IMR-90 (cell line): ENCODE results near the gene SNX27. TPM values are rescaled to one million over a fixed set of nuclear protein-coding genes. Genes with fewer than 3 reads are reported as not detected.
A peak's percentile ranks its signal among the peaks of the same experiment; 100 is the strongest.

Experiments
- ATAC-seq: fragments of 200-7000 bp; cut with Tn5 transposase; 2 replicates; pipeline ENCODE4 v1.9.1; 2020; ENCODE audit warnings: low read depth, mild to moderate bottlenecking, moderate library complexity
- BruUV-seq: library from RNA; stranded (reverse); fragments of 400-500 nt; replicated peaks from 2 replicates; lab custom pipeline; 2021; lab: Mats Ljungman, UMichigan
- CTCF ChIA-PET: fragments of 300-600 bp; formaldehyde crosslinking; extraction: SDS; loops from one replicate; lab custom pipeline; 2021; ENCODE audit warnings: antibody characterized with exemption; lab: Yijun Ruan, JAX
- POLR2A ChIA-PET: fragments of 300-600 bp; sonication (Branson Sonifier 250); formaldehyde crosslinking; loops from one replicate; lab custom pipeline; 2022; ENCODE audit warnings: antibody characterized with exemption; ENCODE audit not compliant: unreplicated experiment; lab: Charles Lee
- DNase-seq: peaks from one replicate; pipeline ENCODE4 v3.0.0; 2013
- H2AFZ ChIP-seq: replicated peaks from 2 replicates; pipeline ENCODE3; 2013; ENCODE audit warnings: low read length, mild to moderate bottlenecking; ENCODE audit not compliant: poor library complexity
- H2AK5ac ChIP-seq: 2 replicates; pipeline ENCODE4 v1.6.1; 2013; ENCODE audit warnings: low read depth, low read length, inconsistent platforms
- H2AK9ac ChIP-seq: replicated peaks from 2 replicates; pipeline ENCODE3; 2013; ENCODE audit warnings: mild to moderate bottlenecking, low read depth, low read length, moderate library complexity; ENCODE audit not compliant: poor library complexity
- H2BK120ac ChIP-seq: 2 replicates; pipeline ENCODE4 v1.6.1; 2013; ENCODE audit warnings: low read depth, low read length, inconsistent platforms
- H2BK15ac ChIP-seq: 3 replicates; pipeline ENCODE4 v1.6.1; 2013; ENCODE audit warnings: low read depth, low read length, inconsistent platforms
- H2BK20ac ChIP-seq: 2 replicates; pipeline ENCODE4 v1.6.1; 2013; ENCODE audit warnings: low read depth, mild to moderate bottlenecking, inconsistent platforms, low read length, moderate library complexity
- H2BK5ac ChIP-seq: 2 replicates; pipeline ENCODE4 v1.6.1; 2013; ENCODE audit warnings: mild to moderate bottlenecking, low read depth, low read length, inconsistent platforms; ENCODE audit not compliant: poor library complexity, severe bottlenecking
- H3K14ac ChIP-seq: replicated peaks from 2 replicates; pipeline ENCODE4 v1.6.1; 2013; ENCODE audit warnings: low read depth, low read length, inconsistent platforms
- H3K18ac ChIP-seq: 2 replicates; pipeline ENCODE4 v1.6.1; 2013; ENCODE audit warnings: low read depth, low read length, control low read depth
- H3K23ac ChIP-seq: 2 replicates; pipeline ENCODE4 v1.6.1; 2013; ENCODE audit warnings: low read depth, low read length, inconsistent platforms
- H3K27ac ChIP-seq: 2 replicates; pipeline ENCODE4 v1.5.1; 2013; ENCODE audit warnings: mild to moderate bottlenecking, control low read depth, low read length; ENCODE audit not compliant: insufficient read depth
- H3K27me3 ChIP-seq: 2 replicates; pipeline ENCODE4 v1.6.1; 2013; ENCODE audit warnings: low read length; ENCODE audit not compliant: control insufficient read depth, insufficient read depth
- H3K36me3 ChIP-seq: 2 replicates; pipeline ENCODE4 v1.6.1; 2013; ENCODE audit warnings: low read length, mixed read lengths; ENCODE audit not compliant: control insufficient read depth, insufficient read depth
- H3K4ac ChIP-seq: 2 replicates; pipeline ENCODE4 v1.6.1; 2013; ENCODE audit warnings: low read depth, low read length, inconsistent platforms
- H3K4me1 ChIP-seq: 2 replicates; pipeline ENCODE4 v1.6.1; 2013; ENCODE audit warnings: low read length, mixed read lengths; ENCODE audit not compliant: control insufficient read depth, insufficient read depth
- H3K4me2 ChIP-seq: 2 replicates; pipeline ENCODE4 v1.6.1; 2013; ENCODE audit warnings: low read depth, mild to moderate bottlenecking, control low read depth, low read length, moderate library complexity
- H3K4me3 ChIP-seq: 2 replicates; pipeline ENCODE4 v1.5.1; 2013; ENCODE audit warnings: low read depth, mild to moderate bottlenecking, control low read depth, low read length, moderate library complexity; ENCODE audit not compliant: insufficient read depth
- H3K56ac ChIP-seq: 2 replicates; pipeline ENCODE4 v1.6.1; 2013; ENCODE audit warnings: low read length, inconsistent platforms; ENCODE audit not compliant: insufficient read depth; ENCODE audit errors: extremely low read depth
- H3K79me1 ChIP-seq, 2 experiments: 2 replicates each; pipeline ENCODE4 v1.6.1; 2013; ENCODE audit warnings: low read length in 2 of 2, inconsistent platforms in 1 of 2, low read depth in 1 of 2
- H3K9ac ChIP-seq: 2 replicates; pipeline ENCODE4 v1.6.1; 2013; ENCODE audit warnings: low read depth, low read length, control low read depth
- H3K9me1 ChIP-seq: 2 replicates; pipeline ENCODE4 v1.6.1; 2013; ENCODE audit warnings: low read length, inconsistent platforms; ENCODE audit not compliant: insufficient read depth
- H3K9me3 ChIP-seq: 2 replicates; pipeline ENCODE4 v1.6.1; 2013; ENCODE audit warnings: low read length; ENCODE audit not compliant: control insufficient read depth, insufficient read depth
- H4K20me1 ChIP-seq: 2 replicates; pipeline ENCODE4 v1.6.1; 2013; ENCODE audit warnings: low read length, inconsistent platforms; ENCODE audit not compliant: insufficient read depth
- H4K5ac ChIP-seq: 2 replicates; pipeline ENCODE4 v1.6.1; 2013; ENCODE audit warnings: mild to moderate bottlenecking, low read depth, low read length, control low read depth
- H4K8ac ChIP-seq, 2 experiments: 2 replicates each; pipeline ENCODE4 v1.6.1; 2013; ENCODE audit warnings: low read depth in 2 of 2, low read length in 2 of 2, control low read depth in 1 of 2, inconsistent platforms in 1 of 2
- H4K91ac ChIP-seq: 2 replicates; pipeline ENCODE4 v1.6.1; 2013; ENCODE audit warnings: low read depth, low read length, inconsistent platforms; ENCODE audit not compliant: insufficient read depth
- FOS ChIP-seq: fragments of 150-350 bp; IDR thresholded peaks from 2 replicates; pipeline ENCODE4 v1.6.1; 2016; ENCODE audit warnings: low read depth, low read length
- MAFK ChIP-seq: IDR thresholded peaks from 2 replicates; pipeline ENCODE4 v1.6.1; 2012; ENCODE audit warnings: low read depth, low read length, improper control_type of control experiment
- WGBS, 2 experiments: methylation state at CpG; one replicate each; pipeline versions ENCODE4 v1.1.5 to v1.1.7; 2013; ENCODE audit warnings: missing lambda C conversion rate in 2 of 2; ENCODE audit not compliant: insufficient read length in 1 of 2; ENCODE audit errors: extremely low coverage in 2 of 2; 5-methylcytosine and 5-hydroxymethylcytosine counted together
- dilution Hi-C: fragments of 300-500 bp; cut with HindIII; formaldehyde crosslinking; loops from one replicate; pipeline ENCODE4 v1.14.3; 2018; ENCODE audit warnings: low sequenced_read_pairs; ENCODE audit not compliant: unreplicated experiment
- in situ Hi-C: fragments of 300-500 bp; cut with MboI; formaldehyde crosslinking; loops from 3 replicates; pipeline ENCODE4 v1.14.3; 2019; ENCODE audit warnings: low sequenced_read_pairs, inconsistent platforms, mixed read lengths
- intact Hi-C: fragments of 100-400 bp; cut with micrococcal nuclease; formaldehyde crosslinking; loops from 2 replicates; pipeline ENCODE4 v1.10.0; 2022
- polyA plus RNA-seq, 3 experiments: library from polyadenylated mRNA; depleted of rRNA; stranded (reverse); fragments of >200 nt; gene quantifications; 2 replicates each; pipeline ENCODE4 v1.2.3, GENCODE V29; 2012; ENCODE audit warnings: low replicate concordance in 1 of 3
- total RNA-seq: library from RNA; depleted of rRNA; stranded (reverse); fragments of >200 nt; gene quantifications from 2 replicates; pipeline ENCODE4 v1.2.3, GENCODE V29; 2012

Gene SNX27
- total and polyA plus RNA-seq, 2 of the 4 experiments (the other 2 are of a cell fraction) = 12.3 to 25.6 TPM

- no TSS peak for BruUV-seq
- no peak for TF ChIP-seq FOS
- peak; percentile 51; the same call in 1 of the 2 replicates for TF ChIP-seq MAFK
- intact Hi-C loops = loop anchor here (5.0 kb wide), 2 partner anchors 282 to 542 kb away; partner anchors contain the start of genes PIP5K1A and POGZ
Observed at GRCh38 chr1:151739590-151740355, 127.9 kb downstream of the SNX27 start.

More at GRCh38 chr1:151739590-151740355, 127.9 kb downstream of the SNX27 start:
- Histone ChIP-seq H3K56ac (no peak overlapping the region), H2BK5ac (no peak overlapping the region), H2AK5ac (no peak overlapping the region), H3K4me3 (no peak overlapping the region), H3K4me1 (no peaks in the 10 kb centered on the region), H3K14ac (no peak overlapping the region), H3K9ac (no peak overlapping the region), H4K91ac (no peak overlapping the region), H4K5ac (no peak overlapping the region), H3K23ac (no peak overlapping the region), H4K8ac (no peak overlapping the region), H2BK15ac (no peak overlapping the region), H4K20me1 (no peaks in the 10 kb centered on the region), H2BK120ac (no peak overlapping the region), H2AK9ac (no peak overlapping the region), H2AFZ (no peak overlapping the region), H3K27ac (no peak overlapping the region), H3K4me2 (no peak overlapping the region), H3K27me3 (peaks cover 41% of the 10 kb centered on the region), H3K18ac (no peak overlapping the region), H3K79me1 (no peaks in the 10 kb centered on the region), H3K36me3 (no peaks in the 10 kb centered on the region), H3K9me1 (no peaks in the 10 kb centered on the region), H3K9me3 (peaks cover 8% of the 10 kb centered on the region), H3K4ac (no peak overlapping the region), H2BK20ac (no peak overlapping the region)
- ATAC-seq = no peak
- dilution Hi-C loops (no loop called here), in situ Hi-C loops (loop anchor here (5.0 to 10.0 kb wide), 2 partner anchors 205 to 292 kb away; no protein-coding TSS in a partner anchor)
- no CpG with 5 or more reads among the region's 3 CpGs for WGBS, 2 experiments
- ChIA-PET CTCF (interaction anchor here (0.6 kb wide), 2 partner anchors 16 to 722 kb away, joined by 3 read pairs; no protein-coding TSS in a partner anchor), POLR2A (no interaction called here)
- no peak for DNase-seq
